DOHH2 (cell line): ENCODE measurements around the gene SNTA1.

Experiments
- CTCF ChIP-seq: fragments of 200-600 bp; sonication (generic); IDR thresholded peaks from one replicate; pipeline ENCODE4 v1.5.1; 2014; ENCODE audit warnings: antibody characterized with exemption, mild to moderate bottlenecking, low read depth, low read length; ENCODE audit not compliant: poor library complexity, severe bottlenecking
- EZH2phosphoT487 ChIP-seq: fragments of 200-600 bp; sonication (generic); IDR thresholded peaks from 2 replicates; pipeline ENCODE4 v1.6.1; 2017; ENCODE audit warnings: borderline replicate concordance, mild to moderate bottlenecking, antibody characterized with exemption, low read length, moderate library complexity, mixed read lengths

DNA sequence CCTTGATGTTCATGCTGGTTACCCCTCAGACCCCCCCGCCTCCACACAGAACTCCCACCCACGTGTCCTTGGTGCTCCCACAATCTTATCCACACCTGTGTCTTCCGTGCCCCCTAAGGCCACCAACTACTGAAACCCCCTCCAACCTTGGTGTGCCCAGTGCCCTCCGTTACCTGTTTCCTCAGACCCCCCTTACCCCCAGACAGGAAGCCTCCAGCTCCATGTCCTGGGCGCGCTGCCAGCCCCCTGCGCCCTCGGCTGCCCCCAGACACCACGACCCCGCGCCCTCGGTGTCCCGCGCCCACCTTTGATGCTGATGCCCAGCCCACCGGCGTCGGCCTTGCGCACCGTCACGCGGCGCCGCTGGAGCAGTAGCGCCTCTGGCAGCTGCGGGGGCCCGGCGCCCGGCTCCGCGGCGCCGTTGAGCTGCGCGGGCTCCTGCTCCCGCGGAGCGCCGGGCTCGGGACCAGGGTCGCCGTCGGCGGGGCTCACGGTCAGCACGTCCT lies 504 bp downstream of the SNTA1 start:
- TF ChIP-seq CTCF (no peak), EZH2phosphoT487 (no peak)
